ENCODE results near the gene CDC26. TPM values are rescaled to one million over a fixed set of nuclear protein-coding genes. Genes with fewer than 3 reads are reported as not detected.
"Not testable (repeated sequence)": the region's sequence is repeated elsewhere in the genome, so short reads cannot be mapped to it uniquely, and the experiment has no call there.

CDC26 gene
- polyA plus RNA-seq, 12 donors = 18.2 to 29.3 (median 22.3) TPM; not detected in 1

DNA sequence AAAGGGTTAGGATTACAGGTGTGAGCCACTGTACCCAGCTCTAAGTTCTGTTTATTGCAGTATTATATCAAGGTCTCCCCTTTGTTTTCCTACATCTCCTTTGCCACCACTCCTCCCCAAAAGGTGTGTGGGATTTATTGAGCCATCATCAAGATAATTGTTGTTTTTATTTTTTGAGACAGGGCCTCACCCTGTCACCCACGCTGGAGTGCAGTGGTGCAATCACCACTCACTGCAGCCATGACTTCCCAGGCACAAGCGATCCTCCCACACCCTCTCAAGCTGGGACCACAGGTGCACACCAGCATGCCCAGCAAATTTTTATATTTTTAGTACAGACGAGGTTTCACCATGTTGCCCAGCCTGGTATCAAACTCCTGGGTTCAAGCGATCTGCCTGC lies 29.5 kb downstream of the CDC26 start:
- no peak for DNase-seq

DNA sequence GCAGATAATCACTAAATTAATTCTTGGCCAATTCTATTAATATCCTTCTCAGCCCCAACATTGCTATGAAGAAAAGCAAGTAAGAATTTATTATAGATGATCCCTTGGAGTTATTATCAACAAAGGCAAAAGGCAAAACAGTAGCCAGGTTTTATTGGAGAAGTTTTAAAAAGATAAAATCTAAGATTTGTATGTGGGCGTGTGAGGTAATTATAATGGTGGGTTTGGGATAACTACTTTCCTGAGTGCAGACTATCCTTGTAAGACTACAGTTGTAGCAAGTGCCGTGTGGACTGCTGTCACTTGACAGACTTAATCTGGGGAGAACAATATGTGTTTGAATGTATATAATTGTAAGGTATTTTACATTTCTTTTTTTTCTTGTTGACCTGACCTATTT lies 30.8 kb downstream of the CDC26 start:
- no peak for DNase-seq

DNA sequence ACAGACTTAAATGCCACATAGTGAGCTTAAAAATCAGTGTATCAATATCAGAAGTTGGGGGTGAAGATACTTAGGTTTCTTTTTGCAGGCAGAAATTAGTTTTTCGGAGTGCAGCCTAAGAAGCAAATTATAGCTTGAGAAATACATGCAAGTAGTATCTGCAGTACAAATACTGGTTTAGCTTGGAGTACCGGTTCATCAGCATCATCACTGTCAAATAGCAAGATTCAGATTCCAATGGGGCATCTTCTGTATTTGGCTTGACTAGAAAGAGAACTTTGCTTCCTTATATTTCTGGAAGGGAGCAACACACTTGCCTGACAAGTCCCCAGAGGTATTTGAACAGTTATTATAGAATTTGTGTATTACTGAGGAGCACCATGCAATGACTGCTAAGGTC lies 34.2 kb downstream of the CDC26 start:
- DNase-seq = no peak

DNA sequence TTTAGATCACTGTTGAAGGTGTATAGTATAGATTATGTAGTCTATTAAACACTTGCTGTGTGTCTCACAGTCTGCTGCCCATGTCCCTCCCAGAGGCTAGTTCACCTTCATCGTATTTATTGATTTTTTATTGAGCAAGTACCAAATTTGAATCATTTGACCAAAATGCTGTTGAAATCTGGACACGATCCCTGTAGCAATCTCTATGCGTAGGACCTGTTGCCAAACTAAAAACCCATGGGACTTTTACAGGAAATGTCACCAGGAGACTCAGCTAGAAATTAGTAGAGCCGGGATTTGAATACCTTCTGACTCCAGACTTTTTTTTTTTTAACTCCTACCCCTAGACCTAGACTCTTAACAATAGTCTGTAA lies 36.5 kb downstream of the CDC26 start:
- DNase-seq = no peak

DNA sequence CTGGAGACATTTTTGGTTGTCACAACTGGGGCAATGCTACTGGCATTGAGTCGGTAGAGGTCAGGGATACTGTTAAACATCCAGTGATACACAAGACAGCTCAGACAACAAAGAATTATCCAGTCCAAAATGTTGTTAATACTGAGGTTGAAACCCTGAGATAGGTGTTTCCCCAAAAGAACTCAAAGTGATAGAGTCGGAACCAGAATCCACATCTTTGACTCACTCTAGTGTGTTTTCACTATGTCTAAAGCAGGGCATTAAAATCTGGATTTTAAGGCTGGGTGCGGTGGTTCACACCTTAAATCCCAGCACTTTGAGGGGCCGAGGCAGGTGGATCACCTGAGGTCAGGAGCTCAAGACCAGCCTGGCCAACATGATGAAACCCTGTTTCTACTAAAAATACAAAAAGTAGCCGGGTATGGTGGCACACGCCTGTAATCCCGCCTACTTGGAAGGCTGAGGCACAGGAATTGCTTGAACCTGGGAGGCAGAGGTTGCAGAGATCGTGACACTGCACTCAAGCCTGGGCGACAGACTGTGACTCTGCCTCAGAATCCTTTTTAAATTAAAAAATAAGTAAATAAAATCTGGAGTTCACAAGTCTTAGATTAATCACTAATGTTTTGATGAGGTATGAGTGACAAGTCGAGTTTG lies 37.0 kb downstream of the CDC26 start:
- DNase-seq = no peak

DNA sequence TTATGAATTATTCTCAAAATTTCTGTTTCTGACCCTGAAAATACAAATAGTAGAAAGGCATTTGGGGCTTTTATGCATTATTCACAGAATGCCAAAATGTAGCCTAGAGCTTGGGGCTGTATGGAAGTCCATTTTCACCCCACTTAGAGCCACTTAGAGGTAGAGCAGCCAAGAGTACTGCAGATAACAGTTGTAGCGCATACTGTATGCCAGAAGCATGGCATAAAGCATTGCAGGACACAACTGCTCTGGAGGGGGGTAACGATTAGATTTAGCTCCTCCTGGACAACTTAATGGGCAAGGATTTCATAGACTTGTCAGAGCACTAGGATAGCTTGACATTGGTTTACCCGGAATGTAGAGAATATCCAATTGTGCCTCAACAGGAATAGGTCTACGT lies 38.3 kb downstream of the CDC26 start:
- no peak for DNase-seq

DNA sequence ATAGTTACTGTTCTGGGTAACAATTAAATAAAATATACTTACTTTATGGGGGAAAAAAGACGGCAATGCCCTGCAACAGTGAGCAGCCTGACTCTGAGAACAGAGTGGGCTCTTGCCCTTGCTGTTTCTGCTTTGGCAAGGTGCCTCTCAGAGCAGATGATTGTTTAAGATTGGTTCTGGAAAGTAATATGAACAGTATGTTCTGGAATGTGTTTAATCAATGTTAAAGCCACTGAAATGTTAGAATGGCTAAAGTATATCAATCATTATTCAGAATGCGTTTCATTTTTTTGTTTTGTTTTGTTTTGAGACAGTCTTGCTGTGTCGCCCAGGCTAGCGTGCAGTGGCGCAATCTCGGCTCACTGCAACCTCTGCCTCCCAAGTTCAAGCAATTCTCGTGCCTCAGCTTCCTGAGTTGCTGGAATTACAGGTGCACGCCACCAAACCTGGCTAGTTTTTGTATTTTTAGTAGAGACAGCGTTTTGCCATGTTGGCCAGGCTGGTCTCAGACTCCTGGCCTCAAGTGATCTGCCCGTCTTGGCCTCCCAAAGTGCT lies 39.6 kb downstream of the CDC26 start:
- DNase-seq = not testable (repeated sequence)

DNA sequence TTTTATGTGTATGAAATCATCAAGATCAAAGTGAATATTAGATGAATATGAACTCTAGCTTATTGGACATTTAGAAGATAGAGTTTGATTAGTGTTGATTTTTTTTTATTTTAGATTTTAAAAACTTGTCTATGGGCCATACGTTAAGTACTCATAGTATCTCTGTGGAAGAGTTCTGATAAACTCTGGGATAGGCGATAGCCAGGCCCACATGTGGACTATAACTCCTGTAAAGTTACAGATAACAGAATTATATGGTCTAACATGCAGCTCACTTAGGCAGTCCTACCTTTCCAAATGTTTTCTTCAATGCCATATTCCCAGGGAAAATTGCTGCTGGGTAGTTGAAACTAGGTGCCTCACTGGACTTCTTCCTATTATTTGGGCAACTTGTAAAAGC lies 43.7 kb downstream of the CDC26 start:
- no peak for DNase-seq

DNA sequence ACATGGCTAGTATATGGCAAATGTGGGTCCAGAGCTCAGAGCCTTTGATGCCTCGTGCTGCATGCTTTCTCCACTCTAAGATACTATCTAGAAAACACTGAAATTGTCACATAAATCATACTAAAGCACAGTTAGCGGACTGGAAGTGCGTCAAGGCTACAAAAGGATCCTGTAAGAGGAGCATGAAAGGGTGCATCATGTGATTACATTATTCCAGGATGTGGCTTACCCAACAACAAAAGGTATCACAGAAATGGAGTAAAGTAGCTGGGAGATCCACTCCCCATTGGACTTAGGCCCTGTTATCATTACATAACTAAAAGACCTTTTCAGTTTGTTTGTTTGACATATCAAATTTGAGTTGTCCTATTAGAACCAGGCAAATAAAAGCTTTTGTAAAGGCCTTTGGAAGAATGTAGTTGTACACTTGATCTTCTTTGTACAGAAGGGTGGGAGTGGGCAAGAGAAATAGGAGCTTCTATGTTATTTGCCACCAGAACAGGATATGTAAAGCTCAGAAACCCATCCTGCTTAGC lies 47.2 kb downstream of the CDC26 start:
- DNase-seq = no peak

DNA sequence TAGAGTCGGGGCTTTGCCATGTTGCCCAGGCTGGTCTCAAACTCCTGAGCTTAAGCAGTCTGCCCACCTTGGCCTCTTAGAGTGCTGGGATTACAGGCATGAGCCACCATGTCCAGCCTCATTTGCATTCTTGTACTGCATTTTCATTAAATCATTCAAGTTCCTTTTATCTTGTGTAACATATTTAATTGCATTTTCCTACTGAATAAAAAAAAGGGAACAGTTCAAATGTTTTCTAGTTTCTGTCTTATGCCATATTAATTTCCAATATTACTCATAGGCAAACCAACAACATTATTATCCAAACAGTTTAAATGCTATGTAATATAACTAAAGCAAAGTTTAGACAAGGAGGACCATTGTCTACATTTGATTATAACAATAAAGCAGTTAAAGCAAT lies 47.9 kb downstream of the CDC26 start:
- no peak for DNase-seq

DNA sequence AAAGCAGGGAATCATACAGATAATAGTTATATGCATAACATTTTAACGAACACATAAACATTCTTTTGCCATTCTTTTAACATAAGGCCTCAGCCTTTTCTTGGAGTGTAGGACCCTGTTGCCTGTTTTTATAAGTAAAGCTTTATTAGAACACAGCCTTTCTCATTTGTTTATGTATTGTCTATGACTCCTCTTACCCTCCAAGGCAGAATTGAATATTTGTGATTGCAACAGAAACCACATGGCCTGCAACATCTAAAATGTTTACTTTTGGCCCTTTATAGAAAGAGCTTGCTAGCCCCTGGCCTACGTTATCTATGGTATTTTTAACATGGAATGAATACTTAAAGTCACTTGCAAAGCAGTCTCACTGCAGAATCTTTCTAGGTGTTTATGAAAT lies 51.4 kb downstream of the CDC26 start:
- no peak for DNase-seq

DNA sequence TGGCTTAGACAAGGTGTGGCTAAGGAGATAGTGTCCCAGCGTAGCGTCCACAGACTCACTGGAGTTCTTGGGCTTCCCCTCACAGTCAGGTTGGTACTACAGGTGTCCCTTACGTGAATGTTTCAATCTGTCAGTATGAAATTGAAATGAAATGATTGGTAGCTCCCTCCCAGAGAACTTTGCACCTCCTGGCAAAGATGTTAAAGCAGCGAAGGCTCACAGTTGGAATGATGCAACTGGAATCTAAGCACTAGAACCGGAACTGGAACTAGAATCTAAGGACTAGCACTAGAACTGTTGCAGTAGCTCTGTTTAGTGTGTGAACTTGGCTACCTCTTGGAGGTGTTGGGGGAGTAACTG lies 52.9 kb downstream of the CDC26 start:
- DNase-seq = no peak

DNA sequence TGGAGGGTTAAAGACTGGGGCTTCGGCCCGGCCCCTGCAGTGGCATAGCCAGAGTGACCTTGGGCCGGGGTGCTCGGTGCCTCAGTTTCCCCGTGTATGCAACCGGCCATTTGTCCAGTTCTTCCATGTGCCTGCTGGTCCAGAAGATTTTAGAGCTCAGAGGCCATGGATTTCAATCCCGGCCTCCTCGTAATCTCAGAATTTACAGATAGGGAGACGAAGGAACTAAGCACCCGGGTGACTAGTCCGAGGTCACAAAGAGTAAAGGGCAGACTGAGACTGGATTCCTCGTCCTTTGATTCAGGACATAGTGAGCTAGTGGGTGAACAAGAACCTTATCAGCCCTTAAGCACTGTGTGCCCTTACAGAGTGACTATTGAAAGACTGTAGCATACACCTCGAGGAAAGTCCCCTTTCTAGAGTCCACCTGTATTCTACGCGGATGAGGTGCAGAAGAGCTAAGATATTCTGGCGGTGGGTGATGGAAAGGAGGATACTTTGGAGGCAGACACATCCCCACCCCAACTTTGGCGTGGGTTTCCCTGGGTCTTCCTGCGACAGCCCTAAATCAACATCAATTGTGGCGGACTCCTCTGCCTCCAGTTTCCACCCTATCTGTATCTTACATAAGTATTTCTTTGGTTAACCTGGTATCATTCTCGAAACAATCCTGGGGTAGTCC lies 53.4 kb downstream of the CDC26 start:
- DNase-seq = no peak

DNA sequence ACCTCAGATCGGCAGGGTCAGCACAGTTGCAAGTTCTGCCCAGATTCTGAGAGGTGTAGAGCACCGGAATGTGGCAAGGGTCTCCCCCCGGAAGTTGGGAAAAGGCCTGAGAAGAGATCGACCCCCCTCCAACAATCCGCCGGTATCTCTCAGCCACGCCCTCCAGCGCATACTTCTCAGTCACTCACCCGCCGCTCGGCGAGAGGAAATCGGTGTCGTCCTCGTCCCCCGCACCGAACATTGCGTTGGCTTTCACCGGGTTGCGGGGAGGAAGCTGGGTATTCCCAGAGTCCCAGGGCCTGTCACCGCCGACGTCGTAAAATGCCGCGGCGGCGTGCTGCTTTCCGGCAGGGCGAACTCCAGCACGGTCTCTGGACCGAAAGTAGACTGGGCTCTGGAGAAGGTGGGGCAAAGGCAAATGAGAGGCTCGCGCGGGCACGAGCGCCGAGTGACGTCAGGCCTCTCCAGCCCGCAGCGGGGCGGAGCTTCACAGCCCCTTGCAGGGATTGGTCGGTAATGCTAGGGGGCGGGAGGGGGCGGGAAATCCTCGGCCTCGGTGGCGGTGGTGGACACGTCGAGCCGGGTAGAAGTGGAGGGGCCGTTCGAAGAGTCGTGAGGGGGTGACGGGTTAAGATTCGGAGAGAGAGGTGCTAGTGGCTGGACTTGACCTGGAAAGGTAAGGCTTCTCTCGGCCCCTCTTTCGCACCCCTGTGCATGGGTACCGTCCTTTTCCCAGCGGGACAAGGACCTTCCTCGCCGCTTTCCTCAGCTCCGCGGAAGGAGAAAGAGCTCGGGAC lies 54.2 kb downstream of the CDC26 start, which contains the start of the genes FKBP15 and SLC31A1:
Gene FKBP15, minus strand, starts transcription at position 275 of the 797 bp plus-strand sequence. Its CDS starts 34 bp downstream, at position 241.
Gene SLC31A1, plus strand, starts transcription at position 542 of the 797 bp plus-strand sequence. CDS start 34,605 bp downstream, outside the sequence.
- peak; percentile 99 for DNase-seq

DNA sequence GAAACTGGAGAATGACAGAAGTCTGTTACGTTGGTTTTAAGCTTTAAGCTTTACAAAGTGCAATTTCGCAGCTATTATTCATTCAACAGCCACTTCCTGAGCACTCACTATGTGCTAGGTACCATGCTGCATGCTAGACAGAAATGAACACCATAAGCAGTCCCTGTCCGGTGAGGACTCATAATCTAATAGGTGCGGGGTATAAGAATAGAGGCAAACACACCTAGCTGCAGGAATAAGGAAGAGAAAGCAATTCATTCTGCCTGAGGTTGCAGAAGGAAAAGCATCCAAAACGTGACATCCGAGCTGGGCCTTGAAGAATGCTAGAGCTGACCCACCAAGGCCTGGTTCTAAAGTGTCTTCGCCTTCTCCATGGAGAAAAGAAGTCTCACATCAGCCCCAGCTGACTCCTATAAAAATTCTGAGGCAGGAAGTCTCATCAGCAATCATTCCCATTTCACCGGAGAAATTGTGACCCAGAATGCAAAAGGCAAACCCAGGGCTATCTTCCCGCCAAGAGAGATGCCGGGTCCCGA lies 54.8 kb downstream of the CDC26 start:
- no peak for DNase-seq

DNA sequence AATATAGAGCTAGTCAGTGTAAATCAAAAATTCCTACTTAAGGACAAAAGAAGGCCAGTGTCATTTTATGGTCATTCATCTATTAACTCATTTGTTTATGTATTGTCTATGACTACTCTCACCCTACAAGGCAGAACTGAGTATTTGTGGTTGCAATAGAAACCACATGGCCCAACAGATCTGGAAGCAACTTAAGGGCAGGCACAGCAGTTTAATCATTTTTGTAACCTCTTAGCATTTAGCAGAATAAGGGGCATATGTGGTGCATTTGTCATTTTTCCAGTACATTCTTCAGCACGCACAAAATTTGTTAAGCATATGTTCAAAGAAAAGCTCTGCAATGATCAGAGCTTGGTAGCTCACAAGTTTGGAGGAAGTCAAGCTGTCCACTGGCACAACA lies 55.4 kb downstream of the CDC26 start:
- no peak for DNase-seq

DNA sequence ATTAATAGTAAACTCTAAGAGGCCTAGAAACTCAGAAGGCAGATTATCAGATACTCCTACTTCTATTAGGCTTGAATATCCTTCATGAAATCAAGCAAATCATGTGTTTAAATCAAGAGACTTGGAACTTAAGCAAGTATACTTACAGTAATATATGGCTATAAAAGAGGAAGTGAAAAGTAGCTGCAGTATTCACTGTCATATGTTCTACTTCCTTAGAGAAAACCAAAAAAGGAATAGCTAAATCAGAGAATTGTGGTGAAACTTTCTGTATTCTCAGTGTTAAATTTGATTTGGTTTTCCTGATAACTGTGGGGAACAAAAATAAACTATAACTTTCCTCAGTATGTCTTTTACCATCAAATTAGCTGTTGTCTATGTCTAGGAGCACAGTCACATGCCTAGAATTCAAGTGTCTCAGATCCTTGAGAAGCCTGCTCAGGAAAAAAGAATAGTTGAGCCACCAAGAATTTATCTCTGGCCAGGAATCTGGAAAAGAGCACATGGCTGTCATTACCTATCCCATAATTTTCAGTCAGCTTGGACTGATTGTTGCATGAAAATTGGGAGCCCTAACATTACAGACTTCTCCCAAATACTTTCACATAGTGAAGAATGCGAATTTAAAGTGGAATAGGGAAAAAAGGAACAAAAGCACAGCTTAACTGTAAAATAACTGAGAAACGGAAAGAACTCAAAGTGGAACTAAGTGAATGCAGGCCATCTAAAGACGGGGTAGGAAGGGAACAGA lies 56.0 kb downstream of the CDC26 start:
- no peak for DNase-seq

Measured in muscle of arm (tissue), 12 donors.